Gastrocnemius medialis (tissue), 4 donors: ENCODE measurements around the gene ZNF562. TPM values are rescaled to one million over a fixed set of nuclear protein-coding genes. Genes with fewer than 3 reads are reported as not detected.

Experiments
- ATAC-seq, 2 donors: fragments of 150-250 bp; one replicate each; pipeline ENCODE4 v1.9.1; 2016
- DNase-seq, 2 donors: peaks; one replicate each; pipeline ENCODE4 v3.0.0-alpha.2; 2019
- H3K27ac ChIP-seq, 4 donors: fragments of 200-600 bp; sonication (generic); 1 replicate in 1 of 4; 2 replicates in 3 of 4; pipeline ENCODE4 v1.5.1; 2016 to 2018; ENCODE audit warnings: mild to moderate bottlenecking in 2 of 4, moderate library complexity in 1 of 4
- H3K27me3 ChIP-seq, 3 donors: fragments of 200-600 bp; sonication (generic) in 2 of 3; 1 replicate in 1 of 3; 2 replicates in 2 of 3; pipeline versions ENCODE4 v1.5.1 to v1.6.0; 2016 to 2019; ENCODE audit warnings: mild to moderate bottlenecking in 1 of 3, moderate library complexity in 1 of 3
- H3K36me3 ChIP-seq, 2 donors: fragments of 200-600 bp; sonication (generic) in 1 of 2; one replicate each; pipeline ENCODE4 v1.5.1; 2017 to 2018
- H3K4me1 ChIP-seq, 2 donors: fragments of 200-600 bp; sonication (generic) in 1 of 2; one replicate each; pipeline ENCODE4 v1.5.1; 2016 to 2017; ENCODE audit warnings: mild to moderate bottlenecking in 2 of 2
- H3K4me3 ChIP-seq, 4 donors: fragments of 200-600 bp; sonication (generic) in 3 of 4; 1 replicate in 1 of 4; 2 replicates in 3 of 4; pipeline ENCODE4 v1.5.1; 2016 to 2019; ENCODE audit warnings: mild to moderate bottlenecking in 2 of 4
- H3K9me3 ChIP-seq, 3 donors: fragments of 200-600 bp; sonication (generic) in 2 of 3; 1 replicate in 1 of 3; 2 replicates in 2 of 3; pipeline ENCODE4 v1.5.1; 2016 to 2019
- POLR2A ChIP-seq, 2 donors: fragments of 450-650 bp; IDR thresholded peaks; one replicate each; pipeline ENCODE4 v1.6.1; 2017; ENCODE audit warnings: antibody characterized with exemption in 2 of 2, mild to moderate bottlenecking in 2 of 2, moderate library complexity in 2 of 2
- in situ Hi-C, 4 donors: fragments of 200-750 bp; cut with MboI; loops; one replicate each; pipeline versions ENCODE4 v1.15.0 to v1.8.0; 2017; ENCODE audit warnings: low sequenced_read_pairs in 4 of 4
- intact Hi-C: fragments of 100-400 bp; cut with DNase I; formaldehyde crosslinking; loops from one replicate; pipeline ENCODE4 v1.15.1; 2023; ENCODE audit warnings: low total_unique reads
- total RNA-seq, 4 donors: library from RNA; depleted of rRNA; stranded (reverse); fragments of >200 nt; gene quantifications; one replicate each; pipeline versions ENCODE4 v1.1.0 to v1.2.3, GENCODE V29; 2016
- TF ChIP-seq, protein P1 (sequence below), 5 experiments: fragments of 450-650 bp in 3 of 5; fragments of 200-600 bp in 2 of 5; sonication (generic) in 2 of 5; IDR thresholded peaks in 4 of 5; conservative IDR thresholded peaks in 1 of 5; 1 replicate in 4 of 5; 2 replicates in 1 of 5; pipeline ENCODE4 v1.5.1; 2016 to 2019; ENCODE audit warnings: antibody characterized with exemption in 5 of 5, mild to moderate bottlenecking in 3 of 5, moderate library complexity in 3 of 5

The ZNF562 gene
- total RNA-seq, 4 donors from 2014 or later = 3.0 to 8.1 (median 6.6) TPM

GRCh38 chr19:9608912-9609311, 66.0 kb downstream of the ZNF562 start:
- intact Hi-C loops = no loop called here
- H3K36me3 ChIP-seq = peaks cover 32 to 68% of the 10 kb centered on the region in 2 donors

GRCh38 chr19:9597027-9597426, 77.9 kb downstream of the ZNF562 start:
- H3K4me1 ChIP-seq = no peaks in the 10 kb centered on the region
- intact Hi-C loops (no loop called here), in situ Hi-C loops (no loop called here)
- ATAC-seq (no peak), DNase-seq (no peak)
- TF ChIP-seq POLR2A (IDR thresholded peaks at IDR 0.05) = no peak
- TF ChIP-seq, protein P1, sequence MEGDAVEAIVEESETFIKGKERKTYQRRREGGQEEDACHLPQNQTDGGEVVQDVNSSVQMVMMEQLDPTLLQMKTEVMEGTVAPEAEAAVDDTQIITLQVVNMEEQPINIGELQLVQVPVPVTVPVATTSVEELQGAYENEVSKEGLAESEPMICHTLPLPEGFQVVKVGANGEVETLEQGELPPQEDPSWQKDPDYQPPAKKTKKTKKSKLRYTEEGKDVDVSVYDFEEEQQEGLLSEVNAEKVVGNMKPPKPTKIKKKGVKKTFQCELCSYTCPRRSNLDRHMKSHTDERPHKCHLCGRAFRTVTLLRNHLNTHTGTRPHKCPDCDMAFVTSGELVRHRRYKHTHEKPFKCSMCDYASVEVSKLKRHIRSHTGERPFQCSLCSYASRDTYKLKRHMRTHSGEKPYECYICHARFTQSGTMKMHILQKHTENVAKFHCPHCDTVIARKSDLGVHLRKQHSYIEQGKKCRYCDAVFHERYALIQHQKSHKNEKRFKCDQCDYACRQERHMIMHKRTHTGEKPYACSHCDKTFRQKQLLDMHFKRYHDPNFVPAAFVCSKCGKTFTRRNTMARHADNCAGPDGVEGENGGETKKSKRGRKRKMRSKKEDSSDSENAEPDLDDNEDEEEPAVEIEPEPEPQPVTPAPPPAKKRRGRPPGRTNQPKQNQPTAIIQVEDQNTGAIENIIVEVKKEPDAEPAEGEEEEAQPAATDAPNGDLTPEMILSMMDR (IDR thresholded peaks at IDR 0.05 in 4 of 5, conservative IDR thresholded peaks at IDR 0.05 in 1 of 5) = no peak
- no peak overlapping the region for H3K27ac ChIP-seq
- no peak overlapping the region for H3K4me3 ChIP-seq
- no peaks in the 10 kb centered on the region for H3K36me3 ChIP-seq
- no peaks in the 10 kb centered on the region for H3K27me3 ChIP-seq
- H3K9me3 ChIP-seq = no peaks in the 10 kb centered on the region

More at GRCh38 chr19:9608912-9609311, 66.0 kb downstream of the ZNF562 start:
- Histone ChIP-seq H3K4me3 (no peak overlapping the region), H3K4me1 (no peaks in the 10 kb centered on the region), H3K27me3 (no peaks in the 10 kb centered on the region), H3K27ac (no peak overlapping the region), H3K9me3 (peaks cover 0 to 42% (median 30%) of the 10 kb centered on the region in 3 donors)
- in situ Hi-C loops = loop anchor here in 1 of 4 donors (25.0 kb wide), 1 partner anchor 153 kb away; the partner anchor contains the start of gene ZNF846
- TF ChIP-seq, protein P1 (IDR thresholded peaks at IDR 0.05 in 4 of 5, conservative IDR thresholded peaks at IDR 0.05 in 1 of 5) = no peak
- TF ChIP-seq POLR2A (IDR thresholded peaks at IDR 0.05) = no peak
- DNase-seq = no peak
- no peak for ATAC-seq

Other genes with a start within 250 kb of the ZNF562 start
- gene ZNF266, start 239.5 kb downstream of the ZNF562 start, total RNA-seq = 1 to 10 TPM; 3.7 to 7.0 (median 5.3) TPM
- gene ZNF560, start 176.5 kb downstream of the ZNF562 start, total RNA-seq = under 1 TPM in 1 of 4 donors, not detected in 3; 0.20 TPM
- 1 to 10 TPM; 3.2 to 4.8 (median 3.8) TPM for gene ZNF426, start 136.5 kb downstream of the ZNF562 start, total RNA-seq
- gene ZNF121, start 90.6 kb downstream of the ZNF562 start, total RNA-seq = 10 to 100 TPM; 11.2 to 21.9 (median 14.6) TPM
- gene ZNF561, start 53.9 kb downstream of the ZNF562 start, total RNA-seq = 10 to 100 TPM in 3 of 4 donors, 1 to 10 TPM in 1; 8.7 to 17.5 (median 14.4) TPM
- 1 to 10 TPM in 3 of 4 donors, under 1 TPM in 1; 0.63 to 5.0 (median 2.1) TPM for gene ZNF846, start 93.6 kb upstream of the ZNF562 start, total RNA-seq
- 10 to 100 TPM in 3 of 4 donors, 1 to 10 TPM in 1; 7.6 to 28.4 (median 15.1) TPM for gene FBXL12, start 144.0 kb upstream of the ZNF562 start, total RNA-seq
- 100 to 1,000 TPM; 388 to 612 (median 544) TPM for gene UBL5, start 152.8 kb upstream of the ZNF562 start, total RNA-seq
- 100 to 1,000 TPM in 2 of 4 donors, 10 to 100 TPM in 2; 83.9 to 111 (median 93.4) TPM for gene PIN1, start 160.2 kb upstream of the ZNF562 start, total RNA-seq